Liver (tissue), 9 donors: ENCODE data around the gene TIMP3. TPM values are rescaled to one million over a fixed set of nuclear protein-coding genes. Genes with fewer than 3 reads are reported as not detected.

Source experiments
- DNase-seq: peaks from one replicate; pipeline ENCODE4 v3.0.0-alpha.2; 2017; ENCODE audit warnings: low spot score
- H3K27ac ChIP-seq, 2 donors: one replicate each; pipeline ENCODE4 v1.7.0; 2013; ENCODE audit warnings: inconsistent platforms in 2 of 2, low read length in 2 of 2, control low read depth in 1 of 2, low read depth in 1 of 2, mild to moderate bottlenecking in 1 of 2
- H3K27me3 ChIP-seq, 4 donors: one replicate each; pipeline versions ENCODE4 v1.6.1 to v1.7.0; 2013; ENCODE audit warnings: low read length in 3 of 4, inconsistent platforms in 1 of 4, mild to moderate bottlenecking in 1 of 4, moderate library complexity in 1 of 4; ENCODE audit not compliant: control insufficient read depth in 4 of 4, insufficient read depth in 4 of 4
- H3K36me3 ChIP-seq, 4 donors: one replicate each; pipeline versions ENCODE4 v1.6.1 to v1.7.0; 2013; ENCODE audit warnings: low read length in 3 of 4, mild to moderate bottlenecking in 3 of 4, low read depth in 1 of 4, moderate library complexity in 1 of 4; ENCODE audit not compliant: control insufficient read depth in 4 of 4, insufficient read depth in 3 of 4
- H3K4me1 ChIP-seq, 4 donors: one replicate each; pipeline versions ENCODE4 v1.6.1 to v1.7.0; 2013; ENCODE audit warnings: low read length in 3 of 4, mild to moderate bottlenecking in 3 of 4, moderate library complexity in 1 of 4; ENCODE audit not compliant: control insufficient read depth in 4 of 4, insufficient read depth in 4 of 4
- H3K4me3 ChIP-seq, 3 donors: one replicate each; pipeline versions ENCODE4 v1.6.1 to v1.7.0; 2013; ENCODE audit warnings: low read length in 3 of 3, control low read depth in 1 of 3, low read depth in 1 of 3, mild to moderate bottlenecking in 1 of 3
- H3K9ac ChIP-seq, 2 donors: one replicate each; pipeline ENCODE4 v1.7.0; 2013; ENCODE audit warnings: low read length in 2 of 2, mild to moderate bottlenecking in 2 of 2, moderate library complexity in 2 of 2, control low read depth in 1 of 2, low read depth in 1 of 2
- H3K9me3 ChIP-seq, 4 donors: one replicate each; pipeline versions ENCODE4 v1.6.1 to v1.7.0; 2013; ENCODE audit warnings: low read length in 3 of 4; ENCODE audit not compliant: control insufficient read depth in 4 of 4
- EGR1 ChIP-seq, 2 donors: IDR thresholded peaks; 2 replicates each; pipeline ENCODE4 v1.6.1; 2016 to 2018; ENCODE audit warnings: antibody characterized with exemption in 2 of 2, low read depth in 2 of 2
- FOXA1 ChIP-seq: IDR thresholded peaks from 2 replicates; pipeline ENCODE4 v1.6.1; 2016; ENCODE audit warnings: antibody characterized with exemption
- GABPA ChIP-seq, 2 donors: IDR thresholded peaks in 1 of 2; conservative IDR thresholded peaks in 1 of 2; 2 replicates each; pipeline ENCODE4 v1.6.1; 2016; ENCODE audit warnings: antibody characterized with exemption in 2 of 2, mild to moderate bottlenecking in 1 of 2, moderate library complexity in 1 of 2
- HNF4A ChIP-seq, 2 donors: conservative IDR thresholded peaks; 2 replicates each; pipeline ENCODE4 v1.6.1; 2016; ENCODE audit warnings: antibody characterized with exemption in 2 of 2, mild to moderate bottlenecking in 2 of 2
- HNF4G ChIP-seq: IDR thresholded peaks from 2 replicates; pipeline ENCODE4 v1.6.1; 2016; ENCODE audit warnings: antibody characterized with exemption
- JUND ChIP-seq, 2 donors: IDR thresholded peaks; 2 replicates each; pipeline ENCODE4 v1.6.1; 2016; ENCODE audit warnings: antibody characterized with exemption in 2 of 2
- MAX ChIP-seq: IDR thresholded peaks from 2 replicates; pipeline ENCODE4 v1.6.1; 2016; ENCODE audit warnings: antibody characterized with exemption
- NR2F2 ChIP-seq: IDR thresholded peaks from 2 replicates; pipeline ENCODE4 v1.6.1; 2016; ENCODE audit warnings: antibody characterized with exemption
- RAD21 ChIP-seq, 2 donors: IDR thresholded peaks; 2 replicates each; pipeline ENCODE4 v1.6.1; 2016; ENCODE audit warnings: antibody characterized with exemption in 2 of 2, mild to moderate bottlenecking in 2 of 2
- RXRA ChIP-seq, 2 donors: IDR thresholded peaks; 2 replicates each; pipeline ENCODE4 v1.6.1; 2017 to 2018; ENCODE audit warnings: antibody characterized with exemption in 2 of 2, mild to moderate bottlenecking in 1 of 2
- TAF1 ChIP-seq: conservative IDR thresholded peaks from 2 replicates; pipeline ENCODE4 v1.6.1; 2016; ENCODE audit warnings: antibody characterized with exemption, mild to moderate bottlenecking
- WGBS: extraction: QIAGEN DNeasy Blood & Tissue Kit; methylation state at CpG from one replicate; pipeline ENCODE4 v1.1.7; 2013; 5-methylcytosine and 5-hydroxymethylcytosine counted together
- polyA plus RNA-seq, 2 donors: library from polyadenylated mRNA; stranded (reverse) in 1 of 2; unstranded in 1 of 2; fragments of 200-250 nt in 1 of 2; fragments of >200 nt in 1 of 2; fragmentation: Nextera tagmentation in 1 of 2; extraction: Ambion mirVana in 1 of 2; gene quantifications; one replicate each; pipeline versions ENCODE4 v1.2.1 to v1.2.3, GENCODE V29; 2013 to 2015
- total RNA-seq, 2 donors: library from RNA; depleted of rRNA; stranded (reverse); fragments of >200 nt; gene quantifications; one replicate each; pipeline ENCODE4 v1.2.3, GENCODE V29; 2014
- TF ChIP-seq, protein P1 (sequence below): IDR thresholded peaks from 2 replicates; pipeline ENCODE4 v1.6.1; 2016; ENCODE audit warnings: antibody characterized with exemption
- TF ChIP-seq, protein P2 (sequence below): fragments of 150-350 bp; IDR thresholded peaks from 2 replicates; pipeline ENCODE4 v1.5.1; 2017; ENCODE audit warnings: improper control_type of control experiment, low read depth, low read length; ENCODE audit not compliant: missing input control
- donor health status: healthy.
- donor health status: healthy.
- donor health status: healthy.
- donor health status: healthy.
- donor health status: healthy.

Gene TIMP3
- total and polyA plus RNA-seq, 4 donors = 28.0 to 44.0 (median 31.2) TPM

GRCh38 chr22:32815943-32816342 is 14.4 kb downstream of the TIMP3 start:
- Histone ChIP-seq H3K36me3 (no peaks in the 10 kb centered on the region), H3K27me3 (no peaks in the 10 kb centered on the region), H3K4me1 (peaks cover 0 to 2% (median under 1%) of the 10 kb centered on the region in 4 donors), H3K4me3 (no peak overlapping the region), H3K9ac (no peak overlapping the region), H3K9me3 (no peaks in the 10 kb centered on the region), H3K27ac (no peak overlapping the region)
- no peak for DNase-seq
- TF ChIP-seq HNF4G (no peak), FOXA1 (no peak), RAD21 (IDR thresholded peaks at IDR 0.05) (no peak), MAX (no peak), RXRA (IDR thresholded peaks at IDR 0.05) (no peak), JUND (IDR thresholded peaks at IDR 0.05) (no peak), GABPA (IDR thresholded peaks at IDR 0.05 in 1 of 2, conservative IDR thresholded peaks at IDR 0.05 in 1 of 2) (no peak), EGR1 (IDR thresholded peaks at IDR 0.05; ENCODE audit: low read depth in 2 of 2) (no peak), HNF4A (conservative IDR thresholded peaks at IDR 0.05) (no peak), NR2F2 (no peak)
- TF ChIP-seq, protein P1, sequence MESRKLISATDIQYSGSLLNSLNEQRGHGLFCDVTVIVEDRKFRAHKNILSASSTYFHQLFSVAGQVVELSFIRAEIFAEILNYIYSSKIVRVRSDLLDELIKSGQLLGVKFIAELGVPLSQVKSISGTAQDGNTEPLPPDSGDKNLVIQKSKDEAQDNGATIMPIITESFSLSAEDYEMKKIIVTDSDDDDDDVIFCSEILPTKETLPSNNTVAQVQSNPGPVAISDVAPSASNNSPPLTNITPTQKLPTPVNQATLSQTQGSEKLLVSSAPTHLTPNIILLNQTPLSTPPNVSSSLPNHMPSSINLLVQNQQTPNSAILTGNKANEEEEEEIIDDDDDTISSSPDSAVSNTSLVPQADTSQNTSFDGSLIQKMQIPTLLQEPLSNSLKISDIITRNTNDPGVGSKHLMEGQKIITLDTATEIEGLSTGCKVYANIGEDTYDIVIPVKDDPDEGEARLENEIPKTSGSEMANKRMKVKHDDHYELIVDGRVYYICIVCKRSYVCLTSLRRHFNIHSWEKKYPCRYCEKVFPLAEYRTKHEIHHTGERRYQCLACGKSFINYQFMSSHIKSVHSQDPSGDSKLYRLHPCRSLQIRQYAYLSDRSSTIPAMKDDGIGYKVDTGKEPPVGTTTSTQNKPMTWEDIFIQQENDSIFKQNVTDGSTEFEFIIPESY = no peak
- WGBS = 71% methylated on average over 6 of the region's 6 CpGs

DNA sequence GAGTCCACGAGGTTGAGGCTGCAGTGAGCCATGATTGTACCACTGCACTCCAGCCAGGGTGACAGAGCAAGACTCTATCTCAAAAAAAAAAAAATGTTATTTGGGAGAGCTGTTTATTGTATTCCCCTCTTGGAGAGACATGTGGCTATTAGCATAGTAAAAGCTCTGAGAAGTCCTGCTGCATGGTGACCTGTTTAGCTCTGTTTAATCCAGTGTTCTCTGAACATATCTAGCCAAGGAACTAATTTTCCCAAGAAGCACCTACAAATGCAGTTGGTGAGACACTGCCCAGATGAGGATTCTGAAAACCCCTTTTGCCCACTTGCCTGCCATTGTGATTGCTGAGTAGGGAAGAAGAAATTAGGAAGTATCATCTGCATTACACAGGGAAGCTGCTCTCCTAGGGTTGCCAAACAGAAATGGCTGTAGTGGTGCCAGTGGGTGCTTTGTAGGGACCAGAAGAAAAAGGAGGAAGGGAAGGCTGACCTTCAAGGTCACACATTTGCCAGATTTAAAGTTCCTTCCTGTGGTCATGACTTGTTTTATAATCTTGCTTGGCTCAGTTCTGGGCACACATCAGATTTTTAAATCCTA is 15.7 kb downstream of the TIMP3 start:
- H3K27ac ChIP-seq = no peak overlapping the region
- DNase-seq = no peak

More for the DNA sequence above, 15.7 kb downstream of the TIMP3 start:
- 90% methylated on average over 1 of the region's 1 CpG for WGBS
- no peaks in the 10 kb centered on the region for H3K9me3 ChIP-seq
- no peaks in the 10 kb centered on the region for H3K27me3 ChIP-seq
- no peak overlapping the region for H3K9ac ChIP-seq
- no peaks in the 10 kb centered on the region for H3K36me3 ChIP-seq
- TF ChIP-seq HNF4A (conservative IDR thresholded peaks at IDR 0.05) (no peak), HNF4G (no peak), GABPA (IDR thresholded peaks at IDR 0.05 in 1 of 2, conservative IDR thresholded peaks at IDR 0.05 in 1 of 2) (no peak), EGR1 (IDR thresholded peaks at IDR 0.05; ENCODE audit: low read depth in 2 of 2) (no peak), TAF1 (no peak), RAD21 (IDR thresholded peaks at IDR 0.05) (no peak)
- TF ChIP-seq, protein P2, sequence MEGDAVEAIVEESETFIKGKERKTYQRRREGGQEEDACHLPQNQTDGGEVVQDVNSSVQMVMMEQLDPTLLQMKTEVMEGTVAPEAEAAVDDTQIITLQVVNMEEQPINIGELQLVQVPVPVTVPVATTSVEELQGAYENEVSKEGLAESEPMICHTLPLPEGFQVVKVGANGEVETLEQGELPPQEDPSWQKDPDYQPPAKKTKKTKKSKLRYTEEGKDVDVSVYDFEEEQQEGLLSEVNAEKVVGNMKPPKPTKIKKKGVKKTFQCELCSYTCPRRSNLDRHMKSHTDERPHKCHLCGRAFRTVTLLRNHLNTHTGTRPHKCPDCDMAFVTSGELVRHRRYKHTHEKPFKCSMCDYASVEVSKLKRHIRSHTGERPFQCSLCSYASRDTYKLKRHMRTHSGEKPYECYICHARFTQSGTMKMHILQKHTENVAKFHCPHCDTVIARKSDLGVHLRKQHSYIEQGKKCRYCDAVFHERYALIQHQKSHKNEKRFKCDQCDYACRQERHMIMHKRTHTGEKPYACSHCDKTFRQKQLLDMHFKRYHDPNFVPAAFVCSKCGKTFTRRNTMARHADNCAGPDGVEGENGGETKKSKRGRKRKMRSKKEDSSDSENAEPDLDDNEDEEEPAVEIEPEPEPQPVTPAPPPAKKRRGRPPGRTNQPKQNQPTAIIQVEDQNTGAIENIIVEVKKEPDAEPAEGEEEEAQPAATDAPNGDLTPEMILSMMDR = no peak
- TF ChIP-seq, protein P1 = no peak
- peaks cover 0 to 2% (median under 1%) of the 10 kb centered on the region in 4 donors for H3K4me1 ChIP-seq
- no peak overlapping the region for H3K4me3 ChIP-seq
